ENCODE measurements around the gene CNTNAP4.

Gene CNTNAP4

DNA sequence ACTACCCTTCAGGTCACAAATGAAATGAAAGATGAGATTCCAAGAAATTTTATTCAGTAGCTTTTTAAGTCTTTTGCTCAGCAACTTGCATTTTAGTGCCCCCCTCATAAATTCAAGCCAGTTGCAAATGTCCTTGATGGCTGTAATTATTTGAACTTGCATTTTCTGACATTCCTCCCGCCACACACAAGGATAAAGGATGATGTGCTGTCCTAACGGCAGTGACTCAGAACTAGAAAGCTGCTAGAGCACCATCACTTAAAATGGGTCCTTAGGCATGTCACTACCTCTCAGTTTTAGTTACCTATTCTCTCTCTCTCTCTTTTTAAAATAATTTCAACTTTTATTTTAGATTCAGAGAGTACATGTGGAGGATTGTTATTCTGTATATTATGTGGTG lies 306.7 kb downstream of the CNTNAP4 start:
- no peak for DNase-seq (ENCODE audit: low read depth in 2 of 2)

- no peak for DNase-seq (ENCODE audit: low read depth in 2 of 2)
Measured at GRCh38 chr16:76598498-76598897, 321.3 kb downstream of the CNTNAP4 start.

DNA sequence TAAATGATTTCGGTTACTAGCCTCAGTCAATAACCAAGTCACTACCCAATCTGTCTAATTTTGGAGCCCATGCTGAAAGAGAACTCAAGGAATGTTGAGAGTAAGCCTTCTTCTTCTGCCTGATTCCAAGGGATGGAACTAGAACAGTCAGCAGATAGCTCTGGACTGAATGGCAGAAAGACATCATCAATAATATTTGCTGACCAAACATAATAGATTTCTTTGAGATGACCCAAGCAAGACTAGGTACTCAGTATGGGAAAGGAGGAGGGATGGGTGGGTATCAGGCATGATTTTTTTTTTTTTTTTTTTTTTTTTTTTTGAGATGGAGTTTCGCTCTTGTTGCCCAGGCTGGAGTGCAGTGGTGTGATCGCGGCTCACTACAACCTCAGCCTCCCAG lies 330.1 kb downstream of the CNTNAP4 start:
- no peak for DNase-seq (ENCODE audit: low read depth in 2 of 2)

Data from stimulated activated CD8-positive, alpha-beta memory T cell treated with anti-CD3 and anti-CD28 coated beads, Interleukin-7, amount 100 ng/mL, for 4 hours (primary cell).